Caco-2 (cell line): ENCODE results near the gene OXSR1. TPM values are rescaled to one million over a fixed set of nuclear protein-coding genes. Genes with fewer than 3 reads are reported as not detected.

Source experiments
- BruUV-seq: library from RNA; stranded (reverse); fragments of 400-500 nt; replicated peaks from 2 replicates; lab custom pipeline; 2021; lab: Mats Ljungman, UMichigan
- CTCF ChIA-PET: fragments of 300-600 bp; sonication (Branson Sonifier 250); formaldehyde crosslinking; loops from one replicate; lab custom pipeline; 2022; ENCODE audit warnings: antibody characterized with exemption; lab: Charles Lee
- POLR2A ChIA-PET: fragments of 300-600 bp; sonication (Branson Sonifier 250); formaldehyde crosslinking; loops from one replicate; lab custom pipeline; 2022; ENCODE audit warnings: antibody characterized with exemption; lab: Charles Lee
- DNase-seq, 2 experiments: peaks; one replicate each; pipeline versions ENCODE4 v3.0.0 to v3.0.0-alpha.2; 2020 to 2022
- H3K27me3 ChIP-seq: replicated peaks from 2 replicates; pipeline ENCODE4 v1.6.0; 2011; ENCODE audit warnings: low read length; ENCODE audit not compliant: control insufficient read depth, insufficient read depth
- H3K36me3 ChIP-seq: 2 replicates; pipeline ENCODE4 v1.5.1; 2011; ENCODE audit warnings: low read length; ENCODE audit not compliant: control insufficient read depth, insufficient read depth
- H3K4me1 ChIP-seq: fragments of 250-450 bp; sonication (Bioruptor Pico); 2 replicates; pipeline ENCODE4 v1.5.1; 2020; ENCODE audit warnings: mild to moderate bottlenecking
- H3K4me3 ChIP-seq: 2 replicates; pipeline ENCODE4 v1.5.1; 2011; ENCODE audit warnings: low read depth, mild to moderate bottlenecking, control low read depth, low read length
- H3K9me3 ChIP-seq: fragments of 250-450 bp; sonication (Bioruptor Pico); 2 replicates; pipeline ENCODE4 v1.5.1; 2020; ENCODE audit warnings: mild to moderate bottlenecking, moderate library complexity
- H3K27ac Mint-ChIP-seq: one replicate; pipeline ENCODE4 v1.8.0; 2022; ENCODE audit warnings: mixed read lengths; ENCODE audit not compliant: unreplicated experiment
- H3K27me3 Mint-ChIP-seq: one replicate; pipeline ENCODE4 v1.8.0; 2022; ENCODE audit warnings: mixed read lengths; ENCODE audit not compliant: insufficient read depth, unreplicated experiment
- H3K36me3 Mint-ChIP-seq: one replicate; pipeline ENCODE4 v1.8.0; 2022; ENCODE audit warnings: mild to moderate bottlenecking, mixed read lengths; ENCODE audit not compliant: insufficient read depth, unreplicated experiment
- H3K4me1 Mint-ChIP-seq: one replicate; pipeline ENCODE4 v1.8.0; 2022; ENCODE audit warnings: low read depth, mixed read lengths; ENCODE audit not compliant: unreplicated experiment
- H3K4me3 Mint-ChIP-seq: one replicate; pipeline ENCODE4 v1.8.0; 2022; ENCODE audit warnings: mild to moderate bottlenecking, moderate library complexity, mixed read lengths; ENCODE audit not compliant: unreplicated experiment
- H3K9me3 Mint-ChIP-seq: one replicate; pipeline ENCODE4 v1.8.0; 2022; ENCODE audit warnings: mixed read lengths; ENCODE audit not compliant: unreplicated experiment
- CTCF ChIP-seq, 2 experiments: fragments of 200-600 bp in 1 of 2; IDR thresholded peaks; 1 replicate in 1 of 2; 2 replicates in 1 of 2; pipeline versions ENCODE4 v1.5.1 to v1.8.0; 2011 to 2022; ENCODE audit warnings: antibody characterized with exemption in 1 of 2, control low read depth in 1 of 2, inconsistent platforms in 1 of 2, low read depth in 1 of 2, low read length in 1 of 2, mild to moderate bottlenecking in 1 of 2, moderate library complexity in 1 of 2; ENCODE audit not compliant: insufficient read depth in 1 of 2, severe bottlenecking in 1 of 2, unreplicated experiment in 1 of 2
- intact Hi-C: fragments of 100-400 bp; cut with micrococcal nuclease; formaldehyde crosslinking; loops from one replicate; pipeline ENCODE4 v1.10.0; 2022; ENCODE audit not compliant: unreplicated experiment
- total RNA-seq: library from RNA; stranded (reverse); gene quantifications from 2 replicates; pipeline ENCODE4 v1.2.3, GENCODE V29; 2022

OXSR1 gene
- total RNA-seq, 1 experiment from 2014 or later, result 39.2 TPM

GRCh38 chr3:38257583-38257982, 92.2 kb downstream of the OXSR1 start:
- DNase-seq, result no peak
- Mint-ChIP-seq H3K9me3 (no peaks in the 10 kb centered on the region), H3K4me1 (peaks cover 4% of the 10 kb centered on the region), H3K27me3 (no peaks in the 10 kb centered on the region), H3K36me3 (peaks cover 15% of the 10 kb centered on the region), H3K27ac (no peak overlapping the region), H3K4me3 (no peak overlapping the region)
- ChIA-PET POLR2A (no interaction called here), CTCF (no interaction called here)
- H3K4me3 ChIP-seq, result no peak overlapping the region
- H3K4me1 ChIP-seq, result no peaks in the 10 kb centered on the region
- no peaks in the 10 kb centered on the region for H3K9me3 ChIP-seq
- no peak for TF ChIP-seq CTCF (IDR thresholded peaks at IDR 0.05; ENCODE audit: insufficient read depth in 1 of 2, low read depth in 1 of 2, low read length in 1 of 2, severe bottlenecking in 1 of 2, unreplicated experiment in 1 of 2)
- H3K27me3 ChIP-seq, result no peaks in the 10 kb centered on the region
- no peaks in the 10 kb centered on the region; the same call in 1 of the 2 replicates for H3K36me3 ChIP-seq
- intact Hi-C loops, result no loop called here
- no TSS peak for BruUV-seq

- Mint-ChIP-seq H3K36me3 (peaks cover 4% of the 10 kb centered on the region), H3K27me3 (no peaks in the 10 kb centered on the region), H3K4me3 (no peak overlapping the region), H3K9me3 (no peaks in the 10 kb centered on the region), H3K27ac (no peak overlapping the region), H3K4me1 (peaks cover 4% of the 10 kb centered on the region)
- H3K4me1 ChIP-seq, result no peaks in the 10 kb centered on the region
- H3K27me3 ChIP-seq, result no peaks in the 10 kb centered on the region
- no TSS peak for BruUV-seq
- CTCF ChIA-PET, result no interaction called here
- POLR2A ChIA-PET, result no interaction called here
- H3K9me3 ChIP-seq, result no peaks in the 10 kb centered on the region
- H3K4me3 ChIP-seq, result no peak overlapping the region
- intact Hi-C loops, result no loop called here
- no peak for DNase-seq
- no peaks in the 10 kb centered on the region for H3K36me3 ChIP-seq
- no peak for TF ChIP-seq CTCF (IDR thresholded peaks at IDR 0.05; ENCODE audit: insufficient read depth in 1 of 2, low read depth in 1 of 2, low read length in 1 of 2, severe bottlenecking in 1 of 2, unreplicated experiment in 1 of 2)
Observed at GRCh38 chr3:38260474-38260873, 95.1 kb downstream of the OXSR1 start.

GRCh38 chr3:38264353-38264771, 99.0 kb downstream of the OXSR1 start:
- POLR2A ChIA-PET, result no interaction called here
- Histone ChIP-seq H3K36me3 (no peaks in the 10 kb centered on the region), H3K4me3 (no peak overlapping the region), H3K9me3 (no peaks in the 10 kb centered on the region), H3K4me1 (no peaks in the 10 kb centered on the region), H3K27me3 (no peaks in the 10 kb centered on the region)
- DNase-seq, result no peak
- no TSS peak for BruUV-seq
- H3K4me1 Mint-ChIP-seq, result peaks cover 6% of the 10 kb centered on the region
- H3K27ac Mint-ChIP-seq, result no peak overlapping the region
- no peak overlapping the region for H3K4me3 Mint-ChIP-seq
- H3K36me3 Mint-ChIP-seq, result peaks cover 10% of the 10 kb centered on the region
- no peaks in the 10 kb centered on the region for H3K9me3 Mint-ChIP-seq
- CTCF ChIA-PET, result no interaction called here
- intact Hi-C loops, result no loop called here
- TF ChIP-seq CTCF (IDR thresholded peaks at IDR 0.05; ENCODE audit: insufficient read depth in 1 of 2, low read depth in 1 of 2, low read length in 1 of 2, severe bottlenecking in 1 of 2, unreplicated experiment in 1 of 2), result no peak
- H3K27me3 Mint-ChIP-seq, result no peaks in the 10 kb centered on the region
